Activated CD8-positive, alpha-beta T cell treated with anti-CD3 and anti-CD28 coated beads, Interleukin-2, amount 10 ng/mL, durations not matched to agents 7 days and 5 days (primary cell): ENCODE measurements around the gene RAB13. TPM values are rescaled to one million over a fixed set of nuclear protein-coding genes. Genes with fewer than 3 reads are reported as not detected.

Source experiments
- ATAC-seq: fragments of 150-1000 bp; cut with Tn5 transposase; one replicate; pipeline ENCODE4 v1.10.0; 2021; ENCODE audit warnings: moderate library complexity
- CTCF ChIA-PET: fragments of 350-600 bp; sonication (Branson Sonifier 250); formaldehyde crosslinking; loops from one replicate; lab custom pipeline; 2021; ENCODE audit warnings: antibody characterized with exemption; lab: Charles Lee
- POLR2A ChIA-PET: fragments of 350-600 bp; sonication (Branson Sonifier 250); formaldehyde crosslinking; loops from one replicate; lab custom pipeline; 2021; ENCODE audit warnings: antibody characterized with exemption; lab: Charles Lee
- DNase-seq: peaks from one replicate; pipeline ENCODE4 v3.0.0-alpha.2; 2020
- H3K27ac Mint-ChIP-seq: one replicate; pipeline ENCODE4 v1.8.0; 2021; ENCODE audit warnings: mild to moderate bottlenecking, mixed read lengths
- H3K27me3 Mint-ChIP-seq: one replicate; pipeline ENCODE4 v1.8.0; 2021; ENCODE audit warnings: low read depth, mixed read lengths
- H3K36me3 Mint-ChIP-seq: one replicate; pipeline ENCODE4 v1.8.0; 2021; ENCODE audit warnings: low read depth, mixed read lengths
- H3K4me1 Mint-ChIP-seq: one replicate; pipeline ENCODE4 v1.8.0; 2021; ENCODE audit warnings: low read depth, mixed read lengths
- H3K4me3 Mint-ChIP-seq: one replicate; pipeline ENCODE4 v1.8.0; 2021; ENCODE audit warnings: mild to moderate bottlenecking, mixed read lengths
- H3K9me3 Mint-ChIP-seq: one replicate; pipeline ENCODE4 v1.8.0; 2022; ENCODE audit warnings: mixed read lengths; ENCODE audit not compliant: insufficient read depth
- microRNA-seq: library from miRNA; unstranded; fragments of <30 nt; microRNA quantifications from one replicate; pipeline ENCODE4 v1.2.0, GENCODE V29; 2022
- total RNA-seq, 2 experiments: library from RNA; stranded (reverse); gene quantifications; one replicate each; pipeline ENCODE4 v1.2.3, GENCODE V29; 2021

Gene RAB13
- total RNA-seq, 2 experiments from 2014 or later, result 5.2 to 6.5 TPM

- H3K36me3 Mint-ChIP-seq, result peaks cover 82% of the 10 kb centered on the region
- POLR2A ChIA-PET, result interaction anchor here (1.2 kb wide), 1 partner anchor 9 kb away, joined by 3 read pairs; no protein-coding TSS in a partner anchor
Measured at GRCh38 chr1:153936011-153936802, 49.9 kb downstream of the RAB13 start.

GRCh38 chr1:153934746-153935145, 51.4 kb downstream of the RAB13 start:
- H3K36me3 Mint-ChIP-seq, result peaks cover 80% of the 10 kb centered on the region
- no peaks in the 10 kb centered on the region for H3K9me3 Mint-ChIP-seq
- DNase-seq (no peak), ATAC-seq (no peak)
- ChIA-PET POLR2A (interaction anchor here (0.6 to 1.5 kb wide), 2 partner anchors 12 kb away, joined by 3 to 5 read pairs; partner anchors contain the start of genes DENND4B and GATAD2B), CTCF (no interaction called here)
- H3K27ac Mint-ChIP-seq, result no peak overlapping the region
- H3K4me3 Mint-ChIP-seq, result no peak overlapping the region
- no peaks in the 10 kb centered on the region for H3K27me3 Mint-ChIP-seq
- no peaks in the 10 kb centered on the region for H3K4me1 Mint-ChIP-seq

More at GRCh38 chr1:153936011-153936802, 49.9 kb downstream of the RAB13 start:
- H3K27ac Mint-ChIP-seq, result no peak overlapping the region
- no peak overlapping the region for H3K4me3 Mint-ChIP-seq
- no peaks in the 10 kb centered on the region for H3K27me3 Mint-ChIP-seq
- CTCF ChIA-PET, result no interaction called here
- H3K9me3 Mint-ChIP-seq, result no peaks in the 10 kb centered on the region
- H3K4me1 Mint-ChIP-seq, result no peaks in the 10 kb centered on the region
- ATAC-seq (no peak), DNase-seq (no peak)

- H3K27ac Mint-ChIP-seq, result no peak overlapping the region
- H3K36me3 Mint-ChIP-seq, result peaks cover 77% of the 10 kb centered on the region
- peaks cover 4% of the 10 kb centered on the region for H3K4me1 Mint-ChIP-seq
- H3K9me3 Mint-ChIP-seq, result no peaks in the 10 kb centered on the region
- ChIA-PET POLR2A (interaction anchor here (0.6 to 1.5 kb wide), 3 partner anchors 11 to 101 kb away, joined by 3 to 5 read pairs (median 3); partner anchors contain the start of genes DENND4B and GATAD2B), CTCF (no interaction called here)
- DNase-seq, result no peak
- no peak for ATAC-seq
- H3K27me3 Mint-ChIP-seq, result no peaks in the 10 kb centered on the region
- no peak overlapping the region for H3K4me3 Mint-ChIP-seq
Measured at GRCh38 chr1:153933955-153934354, 52.2 kb downstream of the RAB13 start.

- no peak for DNase-seq
- H3K27me3 Mint-ChIP-seq, result no peaks in the 10 kb centered on the region
- ATAC-seq, result no peak
- H3K36me3 Mint-ChIP-seq, result peaks cover 75% of the 10 kb centered on the region
- CTCF ChIA-PET, result no interaction called here
- POLR2A ChIA-PET, result interaction anchor here (0.6 to 1.5 kb wide), 2 partner anchors 10 to 382 kb away, joined by 3 to 5 read pairs; partner anchors contain the start of gene GATAD2B
- no peak overlapping the region for H3K27ac Mint-ChIP-seq
- H3K4me3 Mint-ChIP-seq, result no peak overlapping the region
- no peaks in the 10 kb centered on the region for H3K9me3 Mint-ChIP-seq
- H3K4me1 Mint-ChIP-seq, result peaks cover 9% of the 10 kb centered on the region
Measured at GRCh38 chr1:153933430-153933829, 52.7 kb downstream of the RAB13 start.

- no peak overlapping the region for H3K4me3 Mint-ChIP-seq
- H3K4me1 Mint-ChIP-seq, result peaks cover 14% of the 10 kb centered on the region
- peaks cover 68% of the 10 kb centered on the region for H3K36me3 Mint-ChIP-seq
- ATAC-seq, result no peak
- H3K27me3 Mint-ChIP-seq, result no peaks in the 10 kb centered on the region
- H3K27ac Mint-ChIP-seq, result no peak overlapping the region
- DNase-seq, result no peak
- no peaks in the 10 kb centered on the region for H3K9me3 Mint-ChIP-seq
- ChIA-PET CTCF (no interaction called here), POLR2A (interaction anchor here (0.5 to 1.0 kb wide), 4 partner anchors 13 to 258 kb away, joined by 3 to 4 read pairs (median 3); partner anchors contain the start of gene DENND4B)
Measured at GRCh38 chr1:153932156-153933131, 53.7 kb downstream of the RAB13 start.

Small RNA genes lying within 50 kb of the gene (microRNA-seq; reads per million reads assigned to microRNA genes)
- not detected for gene MIR6737

Other genes with a start within 250 kb of the RAB13 start
- 10 to 100 TPM; 41.1 to 50.1 TPM for gene SLC27A3, start 210.9 kb downstream of the RAB13 start, total RNA-seq
- gene GATAD2B, start 63.4 kb downstream of the RAB13 start, total RNA-seq, result 10 to 100 TPM; 70.2 to 71.7 TPM
- 100 to 1,000 TPM; 140 to 143 TPM for gene DENND4B, start 39.6 kb downstream of the RAB13 start, total RNA-seq
- gene CRTC2, start 27.7 kb downstream of the RAB13 start, total RNA-seq, result 100 to 1,000 TPM in 1 of 2 experiments, 10 to 100 TPM in 1; 85.1 to 104 TPM
- gene SLC39A1, start 22.8 kb downstream of the RAB13 start, total RNA-seq, result 10 to 100 TPM; 35.7 to 36.5 TPM
- 1 to 10 TPM; 5.7 to 9.0 TPM for gene CREB3L4, start 18.4 kb downstream of the RAB13 start, total RNA-seq
- gene JTB, start 8.7 kb downstream of the RAB13 start, total RNA-seq, result 100 to 1,000 TPM; 133 to 140 TPM
- 1,000 to 10,000 TPM; 1,866 to 2,104 TPM for gene RPS27, start 4.4 kb upstream of the RAB13 start, total RNA-seq
- under 1 TPM; 0.08 to 0.13 TPM for gene NUP210L, start 168.7 kb upstream of the RAB13 start, total RNA-seq
- 100 to 1,000 TPM; 856 to 880 TPM for gene TPM3, start 205.8 kb upstream of the RAB13 start, total RNA-seq
- gene CFAP141, start 220.0 kb upstream of the RAB13 start, total RNA-seq, result not detected
- 100 to 1,000 TPM; 176 to 179 TPM for gene UBAP2L, start 234.6 kb upstream of the RAB13 start, total RNA-seq